PC-9 (cell line): Measurements from ENCODE around the gene SALL1.

Experiments used
- CTCF ChIP-seq: fragments of 200-600 bp; sonication (generic); conservative IDR thresholded peaks from 2 replicates; pipeline ENCODE4 v1.6.1; 2017; ENCODE audit warnings: mixed run types, antibody characterized with exemption, mild to moderate bottlenecking, moderate library complexity
- EZH2 ChIP-seq: fragments of 200-600 bp; sonication (generic); IDR thresholded peaks from 2 replicates; pipeline ENCODE4 v1.8.0; 2017; ENCODE audit warnings: antibody characterized with exemption, low read depth

- TF ChIP-seq EZH2 (no peak), CTCF (no peak)
Measured at GRCh38 chr16:51133183-51133582, 17.9 kb downstream of the SALL1 start.
